K562 (cell line): ENCODE results near the gene RNF207. TPM values are rescaled to one million over a fixed set of nuclear protein-coding genes. Genes with fewer than 3 reads are reported as not detected.

Experiments
- HDAC8 ChIP-seq: fragments of 450-650 bp; IDR thresholded peaks from 2 replicates; pipeline ENCODE4 v1.6.1; 2016; ENCODE audit warnings: mild to moderate bottlenecking, missing genetic modification characterization, moderate library complexity, missing compliant biosample characterization
- NUFIP1 ChIP-seq: fragments of 450-650 bp; IDR thresholded peaks from 2 replicates; pipeline ENCODE4 v1.6.1; 2018; ENCODE audit not compliant: partially characterized antibody
- TFAM ChIP-seq: fragments of 250-450 bp; sonication (Bioruptor Pico); conservative IDR thresholded peaks from 2 replicates; pipeline ENCODE4 v1.5.0; 2021; ENCODE audit warnings: mild to moderate bottlenecking, moderate library complexity
- ZBTB17 ChIP-seq: fragments of 450-650 bp; formaldehyde crosslinking; IDR thresholded peaks from 2 replicates; pipeline ENCODE4 v1.4.0; 2020; ENCODE audit warnings: mild to moderate bottlenecking
- ZNF41 ChIP-seq: fragments of 250-450 bp; sonication (Bioruptor Pico); conservative IDR thresholded peaks from 2 replicates; pipeline ENCODE4 v1.4.0; 2020; ENCODE audit warnings: mild to moderate bottlenecking
- ZNF431 ChIP-seq: sonication (generic); formaldehyde crosslinking; IDR thresholded peaks from 2 replicates; pipeline ENCODE4 v1.8.0; 2022; ENCODE audit warnings: mild to moderate bottlenecking, missing genetic modification reagents
- polyA plus RNA-seq, 8 experiments: library from polyadenylated mRNA; depleted of rRNA in 4 of 8; stranded (reverse) in 5 of 8; unstranded in 3 of 8; fragments of >200 nt; fragmentation: Nextera tagmentation in 2 of 8; fragmentation: Illumina TruSeq in 1 of 8; extraction: Ambion mirVana in 2 of 8; extraction: Trizol in 1 of 8; gene quantifications; 2 replicates each; pipeline versions ENCODE4 v1.2.1 to v1.2.3, GENCODE V29; 2011 to 2014; ENCODE audit warnings: inconsistent platforms in 1 of 8, missing spikeins in 1 of 8
- total RNA-seq, 7 experiments: library from RNA; depleted of rRNA in 6 of 7; stranded (reverse); fragments of >200 nt in 6 of 7; fragmentation: Illumina TruSeq in 2 of 7; extraction: Trizol in 2 of 7; gene quantifications; 2 replicates each; pipeline versions ENCODE4 v1.2.1 to v1.2.3, GENCODE V29; 2011 to 2021; ENCODE audit warnings: low replicate concordance in 1 of 7
- TF ChIP-seq, protein P1 (sequence below): fragments of 250-450 bp; sonication (Bioruptor Pico); IDR thresholded peaks from 2 replicates; pipeline ENCODE4 v1.5.0; 2021
- TF ChIP-seq, protein P2 (sequence below): fragments of 250-450 bp; sonication (Bioruptor Pico); IDR thresholded peaks from 2 replicates; pipeline ENCODE4 v1.8.0; 2022; ENCODE audit warnings: moderate library complexity, mild to moderate bottlenecking, inconsistent platforms
- TF ChIP-seq, protein P3 (sequence below), 2 experiments: IDR thresholded peaks; 2 replicates each; pipeline ENCODE4 v1.6.1; 2011; ENCODE audit warnings: borderline replicate concordance in 1 of 2, control low read depth in 1 of 2, low read depth in 1 of 2, low read length in 1 of 2, mild to moderate bottlenecking in 1 of 2, mixed read lengths in 1 of 2, moderate library complexity in 1 of 2; ENCODE audit not compliant: insufficient read depth in 1 of 2, insufficient read length in 1 of 2, poor library complexity in 1 of 2, severe bottlenecking in 1 of 2; ENCODE audit errors: extremely low read depth in 1 of 2
- TF ChIP-seq, protein P4 (sequence below), 2 experiments: fragments of 450-650 bp; formaldehyde crosslinking in 1 of 2; IDR thresholded peaks; 2 replicates each; pipeline versions ENCODE4 v1.4.0 to v1.6.1; 2014 to 2020; ENCODE audit warnings: mild to moderate bottlenecking in 2 of 2, borderline replicate concordance in 1 of 2, low read depth in 1 of 2
- TF ChIP-seq, protein P5 (sequence below): IDR thresholded peaks from 2 replicates; pipeline ENCODE4 v1.6.1; 2012; ENCODE audit warnings: low read depth, low read length, improper control_type of control experiment, borderline replicate concordance

Gene RNF207
- total and polyA plus RNA-seq, 9 of the 15 experiments (the other 6 are each of a cell fraction or from before 2014, with no cell fraction given): 2.7 to 30.6 (median 12.9) TPM

DNA sequence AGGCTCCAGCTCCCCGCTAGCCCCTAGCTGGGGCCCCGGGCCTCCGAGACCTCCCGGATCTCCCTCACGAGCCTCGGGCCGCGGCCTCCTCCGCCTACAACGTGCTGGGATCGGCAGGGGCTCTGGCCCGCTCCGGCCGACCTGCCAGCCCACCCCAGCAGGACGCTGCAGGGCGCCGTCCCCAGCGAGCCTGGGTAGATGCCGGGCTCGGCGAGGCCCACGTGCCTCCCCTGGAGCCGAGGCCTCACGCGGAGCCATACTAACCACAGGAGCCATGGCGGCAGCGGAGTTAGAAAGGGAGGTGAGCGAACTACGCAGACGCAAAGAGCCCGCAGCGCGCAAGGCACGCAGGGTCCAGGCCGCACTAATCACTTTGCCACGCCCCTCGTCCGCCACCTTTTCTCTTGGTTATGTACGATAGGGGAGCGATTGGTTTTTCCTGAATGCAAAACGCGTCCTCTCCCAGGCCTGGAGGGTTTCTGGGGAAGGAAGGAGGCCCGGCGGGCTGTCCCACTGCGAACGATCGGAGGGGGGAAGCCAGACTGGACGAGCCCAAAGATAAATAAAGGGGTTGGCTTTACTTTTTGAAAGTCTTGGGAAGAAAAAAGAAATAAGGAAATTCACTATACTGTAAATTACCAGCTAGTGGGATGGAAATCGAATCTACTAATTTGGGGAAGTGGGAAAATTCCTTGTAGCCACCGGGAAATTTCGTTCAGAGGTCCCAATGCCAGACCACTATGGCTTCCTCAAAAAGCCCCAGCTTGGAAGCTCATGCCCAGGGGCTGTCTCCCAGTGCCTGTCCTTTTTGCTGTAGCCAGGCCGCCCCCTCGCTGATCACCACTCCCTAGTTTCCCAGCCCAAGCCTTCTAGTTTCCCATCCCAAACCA is 6.4 kb upstream of the RNF207 start, which contains the start of gene RPL22 (continued):
- TF ChIP-seq ZBTB17 (peak; percentile 100), ZNF431 (CRISPR knock-in tag) (peak; percentile 51; the same call in 1 of the 2 replicates), ZNF41 (CRISPR knock-in tag) (no peak), TFAM (CRISPR knock-in tag) (no peak), NUFIP1 (no peak), HDAC8 (no peak)
- TF ChIP-seq, protein P1, sequence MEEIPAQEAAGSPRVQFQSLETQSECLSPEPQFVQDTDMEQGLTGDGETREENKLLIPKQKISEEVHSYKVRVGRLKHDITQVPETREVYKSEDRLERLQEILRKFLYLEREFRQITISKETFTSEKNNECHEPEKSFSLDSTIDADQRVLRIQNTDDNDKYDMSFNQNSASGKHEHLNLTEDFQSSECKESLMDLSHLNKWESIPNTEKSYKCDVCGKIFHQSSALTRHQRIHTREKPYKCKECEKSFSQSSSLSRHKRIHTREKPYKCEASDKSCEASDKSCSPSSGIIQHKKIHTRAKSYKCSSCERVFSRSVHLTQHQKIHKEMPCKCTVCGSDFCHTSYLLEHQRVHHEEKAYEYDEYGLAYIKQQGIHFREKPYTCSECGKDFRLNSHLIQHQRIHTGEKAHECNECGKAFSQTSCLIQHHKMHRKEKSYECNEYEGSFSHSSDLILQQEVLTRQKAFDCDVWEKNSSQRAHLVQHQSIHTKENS (CRISPR knock-in tag): no peak
- TF ChIP-seq, protein P2, sequence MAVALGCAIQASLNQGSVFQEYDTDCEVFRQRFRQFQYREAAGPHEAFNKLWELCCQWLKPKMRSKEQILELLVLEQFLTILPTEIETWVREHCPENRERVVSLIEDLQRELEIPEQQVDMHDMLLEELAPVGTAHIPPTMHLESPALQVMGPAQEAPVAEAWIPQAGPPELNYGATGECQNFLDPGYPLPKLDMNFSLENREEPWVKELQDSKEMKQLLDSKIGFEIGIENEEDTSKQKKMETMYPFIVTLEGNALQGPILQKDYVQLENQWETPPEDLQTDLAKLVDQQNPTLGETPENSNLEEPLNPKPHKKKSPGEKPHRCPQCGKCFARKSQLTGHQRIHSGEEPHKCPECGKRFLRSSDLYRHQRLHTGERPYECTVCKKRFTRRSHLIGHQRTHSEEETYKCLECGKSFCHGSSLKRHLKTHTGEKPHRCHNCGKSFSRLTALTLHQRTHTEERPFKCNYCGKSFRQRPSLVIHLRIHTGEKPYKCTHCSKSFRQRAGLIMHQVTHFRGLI: no peak
- TF ChIP-seq, protein P3, sequence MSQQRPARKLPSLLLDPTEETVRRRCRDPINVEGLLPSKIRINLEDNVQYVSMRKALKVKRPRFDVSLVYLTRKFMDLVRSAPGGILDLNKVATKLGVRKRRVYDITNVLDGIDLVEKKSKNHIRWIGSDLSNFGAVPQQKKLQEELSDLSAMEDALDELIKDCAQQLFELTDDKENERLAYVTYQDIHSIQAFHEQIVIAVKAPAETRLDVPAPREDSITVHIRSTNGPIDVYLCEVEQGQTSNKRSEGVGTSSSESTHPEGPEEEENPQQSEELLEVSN (IDR thresholded peaks at IDR 0.05; ENCODE audit: borderline replicate concordance in 1 of 2, extremely low read depth in 1 of 2, insufficient read depth in 1 of 2, insufficient read length in 1 of 2, low read depth in 1 of 2, low read length in 1 of 2, poor library complexity in 1 of 2, severe bottlenecking in 1 of 2): peak; percentile 69 to 74
- TF ChIP-seq, protein P4, sequence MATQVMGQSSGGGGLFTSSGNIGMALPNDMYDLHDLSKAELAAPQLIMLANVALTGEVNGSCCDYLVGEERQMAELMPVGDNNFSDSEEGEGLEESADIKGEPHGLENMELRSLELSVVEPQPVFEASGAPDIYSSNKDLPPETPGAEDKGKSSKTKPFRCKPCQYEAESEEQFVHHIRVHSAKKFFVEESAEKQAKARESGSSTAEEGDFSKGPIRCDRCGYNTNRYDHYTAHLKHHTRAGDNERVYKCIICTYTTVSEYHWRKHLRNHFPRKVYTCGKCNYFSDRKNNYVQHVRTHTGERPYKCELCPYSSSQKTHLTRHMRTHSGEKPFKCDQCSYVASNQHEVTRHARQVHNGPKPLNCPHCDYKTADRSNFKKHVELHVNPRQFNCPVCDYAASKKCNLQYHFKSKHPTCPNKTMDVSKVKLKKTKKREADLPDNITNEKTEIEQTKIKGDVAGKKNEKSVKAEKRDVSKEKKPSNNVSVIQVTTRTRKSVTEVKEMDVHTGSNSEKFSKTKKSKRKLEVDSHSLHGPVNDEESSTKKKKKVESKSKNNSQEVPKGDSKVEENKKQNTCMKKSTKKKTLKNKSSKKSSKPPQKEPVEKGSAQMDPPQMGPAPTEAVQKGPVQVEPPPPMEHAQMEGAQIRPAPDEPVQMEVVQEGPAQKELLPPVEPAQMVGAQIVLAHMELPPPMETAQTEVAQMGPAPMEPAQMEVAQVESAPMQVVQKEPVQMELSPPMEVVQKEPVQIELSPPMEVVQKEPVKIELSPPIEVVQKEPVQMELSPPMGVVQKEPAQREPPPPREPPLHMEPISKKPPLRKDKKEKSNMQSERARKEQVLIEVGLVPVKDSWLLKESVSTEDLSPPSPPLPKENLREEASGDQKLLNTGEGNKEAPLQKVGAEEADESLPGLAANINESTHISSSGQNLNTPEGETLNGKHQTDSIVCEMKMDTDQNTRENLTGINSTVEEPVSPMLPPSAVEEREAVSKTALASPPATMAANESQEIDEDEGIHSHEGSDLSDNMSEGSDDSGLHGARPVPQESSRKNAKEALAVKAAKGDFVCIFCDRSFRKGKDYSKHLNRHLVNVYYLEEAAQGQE (IDR thresholded peaks at IDR 0.05; ENCODE audit: borderline replicate concordance): peak; percentile 99
- TF ChIP-seq, protein P4 (CRISPR knock-in tag; IDR thresholded peaks at IDR 0.05; ENCODE audit: low read depth): no peak; the same call in none of the 2 replicates
- TF ChIP-seq, protein P5, sequence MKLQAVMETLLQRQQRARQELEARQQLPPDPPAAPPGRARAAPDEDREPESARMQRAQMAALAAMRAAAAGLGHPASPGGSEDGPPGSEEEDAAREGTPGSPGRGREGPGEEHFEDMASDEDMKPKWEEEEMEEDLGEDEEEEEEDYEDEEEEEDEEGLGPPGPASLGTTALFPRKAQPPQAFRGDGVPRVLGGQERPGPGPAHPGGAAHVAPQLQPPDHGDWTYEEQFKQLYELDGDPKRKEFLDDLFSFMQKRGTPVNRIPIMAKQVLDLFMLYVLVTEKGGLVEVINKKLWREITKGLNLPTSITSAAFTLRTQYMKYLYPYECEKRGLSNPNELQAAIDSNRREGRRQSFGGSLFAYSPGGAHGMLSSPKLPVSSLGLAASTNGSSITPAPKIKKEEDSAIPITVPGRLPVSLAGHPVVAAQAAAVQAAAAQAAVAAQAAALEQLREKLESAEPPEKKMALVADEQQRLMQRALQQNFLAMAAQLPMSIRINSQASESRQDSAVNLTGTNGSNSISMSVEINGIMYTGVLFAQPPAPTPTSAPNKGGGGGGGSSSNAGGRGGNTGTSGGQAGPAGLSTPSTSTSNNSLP: peak; percentile 75
